NCI-H1436 (cell line): ENCODE results near the gene CDRT15L2.
"Not testable (repeated sequence)": the region's sequence is repeated elsewhere in the genome, so short reads cannot be mapped to it uniquely, and the experiment has no call there.

Source experiments
- DNase-seq: peaks from one replicate; lab custom pipeline; 2025; lab: John Stamatoyannopoulos, UW

The CDRT15L2 gene

GRCh38 chr17:20575071-20575470 is 4.5 kb upstream of the CDRT15L2 start:
- DNase-seq: not testable (repeated sequence)

- not testable (repeated sequence) for DNase-seq
These were observed 4.5 kb downstream of the CDRT15L2 start for GRCh38 chr17:20583891-20584577.

GRCh38 chr17:20588744-20589453 is 9.4 kb downstream of the CDRT15L2 start:
- not testable (repeated sequence) for DNase-seq

- not testable (repeated sequence) for DNase-seq
These were observed 9.9 kb downstream of the CDRT15L2 start for GRCh38 chr17:20589454-20589810.

GRCh38 chr17:20591040-20591439 is 11.5 kb downstream of the CDRT15L2 start:
- not testable (repeated sequence) for DNase-seq

GRCh38 chr17:20605568-20605967 is 26.0 kb downstream of the CDRT15L2 start:
- DNase-seq: not testable (repeated sequence)

- not testable (repeated sequence) for DNase-seq
These were observed 30.0 kb downstream of the CDRT15L2 start for GRCh38 chr17:20609490-20609889.

- no peak for DNase-seq
These were observed 31.8 kb downstream of the CDRT15L2 start for GRCh38 chr17:20611309-20611708.

- DNase-seq: no peak
These were observed 33.1 kb downstream of the CDRT15L2 start for GRCh38 chr17:20612635-20613034.

- no peak for DNase-seq
These were observed 33.7 kb downstream of the CDRT15L2 start for GRCh38 chr17:20613248-20613647.

GRCh38 chr17:20613905-20614304 is 34.4 kb downstream of the CDRT15L2 start:
- no peak for DNase-seq

GRCh38 chr17:20615461-20615860 is 35.9 kb downstream of the CDRT15L2 start:
- DNase-seq: not testable (repeated sequence)
